Activated naive CD4-positive, alpha-beta T cell treated with Interleukin-2 at 50 U/mL for 16 hours (primary cell): ENCODE data around the gene GAK.

ENCODE experiments used
- DNase-seq: peaks from one replicate; pipeline ENCODE4 v3.0.0-alpha.2; 2020

GAK gene

GRCh38 chr4:801436-802124 lies 130.5 kb downstream of the GAK start:
- DNase-seq: no peak
